Panc1 (cell line): ENCODE data around the gene PCCA.

Experiments used
- CTCF ChIP-seq: fragments of 450-650 bp; IDR thresholded peaks from 2 replicates; pipeline ENCODE4 v1.5.1; 2017; ENCODE audit warnings: mild to moderate bottlenecking
- POLR2AphosphoS5 ChIP-seq: IDR thresholded peaks from 2 replicates; pipeline ENCODE4 v1.6.1; 2012; ENCODE audit warnings: mild to moderate bottlenecking, low read depth, low read length, moderate library complexity
- TCF7L2 ChIP-seq: IDR thresholded peaks from 2 replicates; pipeline ENCODE4 v1.6.1; 2011; ENCODE audit warnings: mild to moderate bottlenecking, low read depth, low read length, inconsistent platforms

GRCh38 chr13:100163375-100163774 is 74.5 kb downstream of the PCCA start:
- no peak for TF ChIP-seq CTCF
- no peak for TF ChIP-seq TCF7L2
- TF ChIP-seq POLR2AphosphoS5: no peak
